ENCODE data around the gene CNOT6L. TPM values are rescaled to one million over a fixed set of nuclear protein-coding genes. Genes with fewer than 3 reads are reported as not detected.

The CNOT6L gene
- total RNA-seq, 4 donors from 2014 or later, result 15.3 to 32.1 (median 23.4) TPM

DNA sequence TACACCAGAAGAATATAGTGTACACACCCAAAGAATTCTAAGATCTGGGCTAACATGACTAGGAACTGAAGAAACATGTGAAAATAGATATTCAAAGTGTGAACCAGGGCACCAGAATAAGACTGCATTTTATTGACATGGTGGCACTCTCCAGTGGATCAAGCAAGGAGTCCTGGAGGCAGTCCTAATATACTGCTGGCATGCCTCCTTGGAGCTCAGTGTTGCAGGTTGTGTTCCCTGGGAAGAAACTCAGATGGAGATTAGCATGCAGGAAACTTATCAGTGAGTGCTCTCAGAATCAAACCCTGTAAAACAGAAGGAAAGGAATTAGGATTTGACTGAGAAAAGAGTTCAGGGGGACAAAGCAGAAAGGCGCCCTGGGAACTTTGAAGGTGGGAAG lies 108.5 kb downstream of the CNOT6L start:
- no peak overlapping the region for H3K27ac ChIP-seq
- TF ChIP-seq EP300 (IDR thresholded peaks at IDR 0.05) (no peak), POLR2A (IDR thresholded peaks at IDR 0.05) (no peak)
- TF ChIP-seq, protein P1, sequence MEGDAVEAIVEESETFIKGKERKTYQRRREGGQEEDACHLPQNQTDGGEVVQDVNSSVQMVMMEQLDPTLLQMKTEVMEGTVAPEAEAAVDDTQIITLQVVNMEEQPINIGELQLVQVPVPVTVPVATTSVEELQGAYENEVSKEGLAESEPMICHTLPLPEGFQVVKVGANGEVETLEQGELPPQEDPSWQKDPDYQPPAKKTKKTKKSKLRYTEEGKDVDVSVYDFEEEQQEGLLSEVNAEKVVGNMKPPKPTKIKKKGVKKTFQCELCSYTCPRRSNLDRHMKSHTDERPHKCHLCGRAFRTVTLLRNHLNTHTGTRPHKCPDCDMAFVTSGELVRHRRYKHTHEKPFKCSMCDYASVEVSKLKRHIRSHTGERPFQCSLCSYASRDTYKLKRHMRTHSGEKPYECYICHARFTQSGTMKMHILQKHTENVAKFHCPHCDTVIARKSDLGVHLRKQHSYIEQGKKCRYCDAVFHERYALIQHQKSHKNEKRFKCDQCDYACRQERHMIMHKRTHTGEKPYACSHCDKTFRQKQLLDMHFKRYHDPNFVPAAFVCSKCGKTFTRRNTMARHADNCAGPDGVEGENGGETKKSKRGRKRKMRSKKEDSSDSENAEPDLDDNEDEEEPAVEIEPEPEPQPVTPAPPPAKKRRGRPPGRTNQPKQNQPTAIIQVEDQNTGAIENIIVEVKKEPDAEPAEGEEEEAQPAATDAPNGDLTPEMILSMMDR (IDR thresholded peaks at IDR 0.05), result no peak
- no peak for DNase-seq (ENCODE audit: low spot score in 2 of 2)
- H3K4me1 ChIP-seq, result no peaks in the 10 kb centered on the region
- no peaks in the 10 kb centered on the region for H3K9me3 ChIP-seq
- H3K27me3 ChIP-seq, result no peaks in the 10 kb centered on the region
- no peak overlapping the region for H3K4me3 ChIP-seq
- 86 to 94% methylated on average over 1 of the region's 1 CpG for WGBS, 2 donors
- peaks cover 0 to 5% (median 0%) of the 10 kb centered on the region in 3 donors for H3K36me3 ChIP-seq

DNA sequence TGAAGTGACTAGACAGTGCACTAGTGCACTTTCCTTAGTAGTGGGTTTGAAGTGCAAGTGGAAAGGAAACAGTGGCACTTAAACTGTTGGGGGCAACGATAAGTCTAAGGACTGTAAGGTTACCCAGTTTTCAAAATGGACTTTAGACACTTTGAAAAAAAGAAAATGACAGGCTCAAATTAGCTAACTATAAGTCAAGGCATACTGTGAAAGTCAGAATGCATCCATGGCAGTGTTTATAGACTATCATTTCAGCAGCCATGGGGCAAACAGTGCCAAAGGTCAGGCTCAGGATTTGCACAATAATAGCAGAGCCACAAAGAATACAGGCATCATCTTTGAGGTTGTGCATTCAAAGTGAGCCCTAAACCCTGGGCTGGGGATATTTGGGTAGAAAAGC lies 109.1 kb downstream of the CNOT6L start:
- TF ChIP-seq, protein P1 (IDR thresholded peaks at IDR 0.05), result no peak
- TF ChIP-seq EP300 (IDR thresholded peaks at IDR 0.05), result no peak
- TF ChIP-seq POLR2A (IDR thresholded peaks at IDR 0.05), result no peak
- 84 to 88% methylated on average over 1 of the region's 1 CpG for WGBS, 2 donors

DNA sequence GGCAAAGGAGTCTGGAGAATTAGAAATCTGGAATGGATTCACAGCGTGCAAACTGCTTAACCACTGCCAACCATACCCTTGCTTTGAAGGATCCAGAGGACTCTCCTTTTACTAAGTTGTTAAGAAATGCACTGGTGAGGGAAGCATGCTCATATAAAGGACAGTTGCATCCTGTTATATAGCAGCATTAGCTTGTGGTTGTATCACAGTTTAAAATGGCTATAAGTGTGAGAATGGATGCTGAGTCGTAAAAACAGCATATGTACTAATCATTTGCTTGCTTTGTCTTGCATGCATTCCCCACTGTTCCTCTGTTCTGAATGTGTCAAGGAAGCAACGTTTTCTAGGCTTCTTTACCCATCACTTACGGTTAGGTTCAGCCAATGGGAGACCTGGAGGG lies 112.5 kb downstream of the CNOT6L start:
- Histone ChIP-seq H3K4me3 (no peak overlapping the region), H3K4me1 (no peaks in the 10 kb centered on the region), H3K36me3 (no peaks in the 10 kb centered on the region), H3K27ac (no peak overlapping the region), H3K27me3 (no peaks in the 10 kb centered on the region), H3K9me3 (no peaks in the 10 kb centered on the region)
- no peak for DNase-seq (ENCODE audit: low spot score in 2 of 2)
- TF ChIP-seq, protein P1 (IDR thresholded peaks at IDR 0.05), result no peak
- TF ChIP-seq EP300 (IDR thresholded peaks at IDR 0.05), result no peak
- no peak for TF ChIP-seq POLR2A (IDR thresholded peaks at IDR 0.05)
- WGBS, 2 donors, result 63 to 69% methylated on average over 4 of the region's 4 CpGs

More for the DNA sequence above, 109.1 kb downstream of the CNOT6L start:
- no peak for DNase-seq (ENCODE audit: low spot score in 2 of 2)
- no peaks in the 10 kb centered on the region for H3K9me3 ChIP-seq
- no peaks in the 10 kb centered on the region for H3K4me1 ChIP-seq
- H3K27ac ChIP-seq, result no peak overlapping the region
- no peaks in the 10 kb centered on the region for H3K27me3 ChIP-seq
- no peaks in the 10 kb centered on the region for H3K36me3 ChIP-seq
- no peak overlapping the region for H3K4me3 ChIP-seq

DNA sequence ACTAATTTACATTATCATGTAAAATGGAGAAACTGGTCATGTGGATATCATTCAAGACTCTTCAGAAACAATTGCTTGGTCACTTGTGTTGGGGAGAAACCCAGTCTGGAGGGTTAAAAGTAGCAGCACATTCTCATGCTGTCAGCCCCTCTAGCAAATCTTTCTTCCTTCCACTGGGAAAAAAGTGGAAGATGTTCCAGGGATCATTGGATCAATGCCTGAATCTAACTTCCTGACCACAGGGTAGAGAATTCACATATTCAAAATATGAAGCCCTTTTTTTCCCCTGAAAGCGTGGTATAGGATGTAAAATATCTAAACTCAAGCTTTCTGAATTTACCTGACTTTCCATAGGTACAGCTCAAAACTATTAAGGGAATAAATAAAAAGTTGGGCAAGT lies 115.5 kb downstream of the CNOT6L start:
- DNase-seq (ENCODE audit: low spot score in 2 of 2), result no peak
- WGBS, 2 donors, result 61 to 76% methylated on average over 1 of the region's 1 CpG
- H3K36me3 ChIP-seq, result no peaks in the 10 kb centered on the region
- TF ChIP-seq EP300 (IDR thresholded peaks at IDR 0.05) (no peak), POLR2A (IDR thresholded peaks at IDR 0.05) (no peak)
- TF ChIP-seq, protein P1 (IDR thresholded peaks at IDR 0.05), result no peak
- no peak overlapping the region for H3K27ac ChIP-seq
- no peaks in the 10 kb centered on the region for H3K27me3 ChIP-seq
- H3K4me1 ChIP-seq, result no peaks in the 10 kb centered on the region
- H3K4me3 ChIP-seq, result no peak overlapping the region
- H3K9me3 ChIP-seq, result no peaks in the 10 kb centered on the region

DNA sequence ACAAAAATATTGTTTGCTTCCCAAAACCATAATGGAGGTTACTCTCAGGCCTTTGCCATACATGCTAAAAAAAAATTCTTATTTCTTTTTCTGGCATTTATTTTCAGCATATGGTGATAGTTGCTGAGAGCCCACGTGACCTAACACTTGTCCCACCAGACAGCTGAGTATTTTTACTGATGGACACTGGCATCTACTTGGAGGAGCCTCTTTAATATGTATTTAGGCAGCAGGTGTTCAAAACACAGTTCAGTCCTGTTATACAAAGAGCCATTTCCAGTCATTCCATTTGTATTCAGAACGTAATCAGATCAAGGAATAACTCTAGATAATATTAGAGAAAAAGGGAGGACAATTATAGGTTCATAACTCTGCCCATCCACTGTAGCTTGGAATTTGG lies 118.0 kb downstream of the CNOT6L start:
- no peaks in the 10 kb centered on the region for H3K4me1 ChIP-seq
- DNase-seq (ENCODE audit: low spot score in 2 of 2), result no peak
- H3K36me3 ChIP-seq, result no peaks in the 10 kb centered on the region
- WGBS, 2 donors, result 77 to 80% methylated on average over 2 of the region's 2 CpGs
- H3K4me3 ChIP-seq, result no peak overlapping the region
- H3K27me3 ChIP-seq, result no peaks in the 10 kb centered on the region
- no peak for TF ChIP-seq EP300 (IDR thresholded peaks at IDR 0.05)
- no peak for TF ChIP-seq POLR2A (IDR thresholded peaks at IDR 0.05)
- TF ChIP-seq, protein P1 (IDR thresholded peaks at IDR 0.05), result no peak
- H3K27ac ChIP-seq, result no peak overlapping the region
- no peaks in the 10 kb centered on the region for H3K9me3 ChIP-seq

Data from tibial nerve (tissue), 4 donors.